Ovary (tissue), 9 donors: Measurements from ENCODE around the gene P3H2. TPM values are rescaled to one million over a fixed set of nuclear protein-coding genes. Genes with fewer than 3 reads are reported as not detected.
"Not testable (repeated sequence)": the region's sequence is repeated elsewhere in the genome, so short reads cannot be mapped to it uniquely, and the experiment has no call there.

ENCODE experiments used
- DNase-seq, 5 donors: peaks; one replicate each; pipeline ENCODE4 v3.0.0-alpha.2; 2019 to 2020
- H3K27ac ChIP-seq, 2 donors: fragments of 200-600 bp; one replicate each; pipeline versions ENCODE4 v1.5.1 to v1.8.0; 2019 to 2022
- H3K27me3 ChIP-seq: fragments of 200-600 bp; one replicate; pipeline ENCODE4 v1.8.0; 2022
- H3K36me3 ChIP-seq: fragments of 200-600 bp; sonication (generic); one replicate; pipeline ENCODE4 v1.5.1; 2019
- H3K4me1 ChIP-seq: one replicate; pipeline ENCODE4 v1.8.1; 2013; ENCODE audit warnings: mild to moderate bottlenecking, moderate library complexity; ENCODE audit not compliant: insufficient read depth
- H3K4me3 ChIP-seq: fragments of 200-600 bp; sonication (generic); one replicate; pipeline ENCODE4 v1.5.1; 2017
- H3K9me3 ChIP-seq, 2 donors: fragments of 200-600 bp in 1 of 2; sonication (generic) in 1 of 2; one replicate each; pipeline versions ENCODE4 v1.5.1 to v1.8.1; 2013 to 2019; ENCODE audit warnings: mild to moderate bottlenecking in 1 of 2, moderate library complexity in 1 of 2
- CTCF ChIP-seq, 3 donors: fragments of 450-650 bp in 2 of 3; fragments of 200-600 bp in 1 of 3; IDR thresholded peaks; one replicate each; pipeline versions ENCODE4 v1.5.1 to v1.8.0; 2016 to 2022; ENCODE audit warnings: antibody characterized with exemption in 3 of 3, mild to moderate bottlenecking in 1 of 3
- EP300 ChIP-seq: sonication (generic); formaldehyde crosslinking; IDR thresholded peaks from one replicate; pipeline ENCODE4 v1.6.1; 2017; ENCODE audit warnings: antibody characterized with exemption
- POLR2A ChIP-seq: fragments of 450-650 bp; IDR thresholded peaks from one replicate; pipeline ENCODE4 v1.6.1; 2017; ENCODE audit warnings: antibody characterized with exemption, mild to moderate bottlenecking, moderate library complexity
- WGBS, 3 donors: extraction: QIAGEN DNeasy Blood & Tissue Kit in 1 of 3; methylation state at CpG; one replicate each; pipeline versions ENCODE4 v1.1.5 to v1.1.7; 2013 to 2017; 5-methylcytosine and 5-hydroxymethylcytosine counted together
- intact Hi-C, 4 donors: fragments of 100-400 bp; cut with DNase I; formaldehyde crosslinking; loops; one replicate each; pipeline versions ENCODE4 v1.11.0 to v1.15.1; 2022 to 2023
- polyA plus RNA-seq, 2 donors: library from polyadenylated mRNA; stranded (reverse); fragments of 200-250 nt in 1 of 2; fragments of 350-450 nt in 1 of 2; fragmentation: Illumina TruSeq in 1 of 2; extraction: RNeasy Lipid Tissue Mini Kit (QIAGEN cat#74804) in 1 of 2; gene quantifications; one replicate each; pipeline ENCODE4 v1.2.3, GENCODE V29; 2013 to 2014
- total RNA-seq, 7 donors: library from RNA; depleted of rRNA in 2 of 7; stranded (reverse); fragments of >200 nt in 2 of 7; fragmentation: NEBNext Ultra II Directional in 3 of 7; extraction: Animal tissue kit (Norgen Biotek cat#: 25700) in 3 of 7; gene quantifications; one replicate each; pipeline versions ENCODE4 v1.1.0 to v1.2.4, GENCODE V29; 2016 to 2023
- donor health status: DM: no; HTN: no; CAD: no; lungs with moderate emphysema.
- donor health status: DM: no; HTN: no; CAD: no.
- donor health status: Bipolar disorder and iron deficiency.
- donor health status: DM: yes; HTN: yes; CAD: no.
- donor health status: DM: no; HTN: no; CAD: no.
- donor health status: DM: yes; HTN: yes; CAD: no.

The P3H2 gene
- total and polyA plus RNA-seq, 9 donors = 10.6 to 359 (median 22.8) TPM

- H3K9me3 ChIP-seq = no peaks in the 10 kb centered on the region
- H3K4me3 ChIP-seq = no peak overlapping the region
- WGBS, 3 donors = 91 to 94% (median 92%) methylated on average over 4 of the region's 4 CpGs
- H3K27me3 ChIP-seq = no peaks in the 10 kb centered on the region
- no peaks in the 10 kb centered on the region for H3K36me3 ChIP-seq
- H3K4me1 ChIP-seq = no peaks in the 10 kb centered on the region
- H3K27ac ChIP-seq = no peak overlapping the region
- intact Hi-C loops = no loop called here
- DNase-seq = no peak
- no peak for TF ChIP-seq CTCF (IDR thresholded peaks at IDR 0.05)
- no peak for TF ChIP-seq EP300
- no peak for TF ChIP-seq POLR2A
Observed at GRCh38 chr3:190166948-190167347, 46.3 kb upstream of the P3H2 start.

GRCh38 chr3:190165253-190165652 lies 44.6 kb upstream of the P3H2 start:
- Histone ChIP-seq H3K36me3 (no peaks in the 10 kb centered on the region), H3K4me3 (no peak overlapping the region), H3K27me3 (no peaks in the 10 kb centered on the region), H3K4me1 (no peaks in the 10 kb centered on the region), H3K27ac (no peak overlapping the region), H3K9me3 (no peaks in the 10 kb centered on the region)
- TF ChIP-seq POLR2A = no peak
- no peak for TF ChIP-seq EP300
- TF ChIP-seq CTCF (IDR thresholded peaks at IDR 0.05) = no peak
- DNase-seq = no peak
- intact Hi-C loops = no loop called here

GRCh38 chr3:190162013-190162412 lies 41.3 kb upstream of the P3H2 start:
- intact Hi-C loops = not testable (repeated sequence)

GRCh38 chr3:190159902-190160435 lies 39.3 kb upstream of the P3H2 start:
- intact Hi-C loops = no loop called here
- H3K27ac ChIP-seq = no peak overlapping the region
- H3K36me3 ChIP-seq = no peaks in the 10 kb centered on the region
- peaks cover 5% of the 10 kb centered on the region for H3K4me1 ChIP-seq
- 95 to 96% (median 95%) methylated on average over 5 of the region's 5 CpGs for WGBS, 3 donors
- no peak overlapping the region for H3K4me3 ChIP-seq
- TF ChIP-seq CTCF (IDR thresholded peaks at IDR 0.05) (no peak), POLR2A (no peak), EP300 (no peak)
- H3K9me3 ChIP-seq = no peaks in the 10 kb centered on the region
- DNase-seq = no peak
- H3K27me3 ChIP-seq = no peaks in the 10 kb centered on the region

More at GRCh38 chr3:190162013-190162412, 41.3 kb upstream of the P3H2 start:
- not testable (repeated sequence) for H3K36me3 ChIP-seq, DNase-seq, H3K27me3 ChIP-seq, H3K4me3 ChIP-seq, H3K9me3 ChIP-seq, H3K4me1 ChIP-seq, H3K27ac ChIP-seq
- WGBS, 3 donors = 90 to 95% (median 95%) methylated on average over 8 to 9 of the region's 9 CpGs

- 29 to 59% (median 32%) methylated on average over 2 of the region's 2 CpGs for WGBS, 3 donors
- no peak for DNase-seq
- peaks cover 5% of the 10 kb centered on the region for H3K4me1 ChIP-seq
Observed at GRCh38 chr3:190158261-190158660, 37.6 kb upstream of the P3H2 start.

More at GRCh38 chr3:190158261-190158660, 37.6 kb upstream of the P3H2 start:
- H3K4me3 ChIP-seq = no peak overlapping the region
- no peak overlapping the region for H3K27ac ChIP-seq
- no peaks in the 10 kb centered on the region for H3K27me3 ChIP-seq
- intact Hi-C loops = no loop called here
- no peaks in the 10 kb centered on the region for H3K9me3 ChIP-seq
- TF ChIP-seq CTCF (IDR thresholded peaks at IDR 0.05) (no peak), EP300 (no peak), POLR2A (no peak)
- H3K36me3 ChIP-seq = no peaks in the 10 kb centered on the region
